GM18868 (cell line): ENCODE measurements around the gene MYF5.

Experiments
- ATAC-seq: cut with Tn5 transposase; IDR thresholded peaks from one replicate; pipeline ENCODE4 v1.9.1; 2021; ENCODE audit warnings: mild to moderate bottlenecking, moderate library complexity; ENCODE audit not compliant: unreplicated experiment

MYF5 gene

GRCh38 chr12:80707126-80707829 lies 9.4 kb upstream of the MYF5 start, which contains the start of gene MYF6:
TSS of gene MYF6 (plus strand) at chr12:80707634. CDS start at chr12:80707720, 86 bp downstream.
- no peak for ATAC-seq

GRCh38 chr12:80707830-80708258 lies 8.9 kb upstream of the MYF5 start:
- no peak for ATAC-seq

GRCh38 chr12:80708259-80708974 lies 8.3 kb upstream of the MYF5 start:
- no peak for ATAC-seq

GRCh38 chr12:80708975-80709328 lies 7.8 kb upstream of the MYF5 start:
- ATAC-seq, result no peak

- peak; percentile 80 for ATAC-seq
These were observed 6.6 kb upstream of the MYF5 start for GRCh38 chr12:80709811-80710726.

- peak; percentile 38 for ATAC-seq
These were observed 5.8 kb upstream of the MYF5 start for GRCh38 chr12:80710727-80711449.

- ATAC-seq, result no peak
These were observed 4.8 kb upstream of the MYF5 start for GRCh38 chr12:80711866-80712265.

- no peak for ATAC-seq
These were observed 3.8 kb upstream of the MYF5 start for GRCh38 chr12:80712866-80713265.

- no peak for ATAC-seq
These were observed 3.3 kb upstream of the MYF5 start for GRCh38 chr12:80713419-80713818.

- ATAC-seq, result no peak
These were observed 2.7 kb upstream of the MYF5 start for GRCh38 chr12:80714055-80714454.

GRCh38 chr12:80714846-80715245 lies 1.9 kb upstream of the MYF5 start:
- ATAC-seq, result no peak

GRCh38 chr12:80715713-80716249 lies 931 bp upstream of the MYF5 start:
- no peak for ATAC-seq

- ATAC-seq, result no peak
These were observed 1.1 kb downstream of the MYF5 start for GRCh38 chr12:80717856-80718255.

- no peak for ATAC-seq
These were observed 3.8 kb downstream of the MYF5 start for GRCh38 chr12:80720516-80720915.

GRCh38 chr12:80721326-80721725 lies 4.6 kb downstream of the MYF5 start:
- ATAC-seq, result no peak

- ATAC-seq, result no peak
These were observed 29.3 kb downstream of the MYF5 start for GRCh38 chr12:80745851-80746505.

- ATAC-seq, result no peak
These were observed 31.1 kb downstream of the MYF5 start for GRCh38 chr12:80747800-80748199.

- no peak for ATAC-seq
These were observed 32.7 kb downstream of the MYF5 start for GRCh38 chr12:80749456-80749855.

- ATAC-seq, result no peak
These were observed 35.8 kb downstream of the MYF5 start for GRCh38 chr12:80752464-80752863.

- ATAC-seq, result no peak
These were observed 37.6 kb downstream of the MYF5 start for GRCh38 chr12:80754274-80754673.
